MM.1S (cell line): Measurements from ENCODE around the gene ABCA3.

ENCODE experiments used
- CTCF ChIP-seq: fragments of 300-600 bp; sonication (generic); IDR thresholded peaks from 2 replicates; pipeline ENCODE4 v1.5.1; 2016; ENCODE audit warnings: antibody characterized with exemption, low read length, mixed read lengths
- EZH2 ChIP-seq: fragments of 300-600 bp; sonication (generic); optimal IDR thresholded peaks from 2 replicates; pipeline ENCODE3; 2017; ENCODE audit warnings: low read depth, mild to moderate bottlenecking, antibody characterized with exemption, low read length, mixed read lengths

GRCh38 chr16:2251296-2252111 is 89.0 kb downstream of the ABCA3 start, which contains the start of gene ECI1:
- TF ChIP-seq CTCF, result peak; percentile 59
- no peak for TF ChIP-seq EZH2
